ENCODE results near the gene CDYL2.

DNA sequence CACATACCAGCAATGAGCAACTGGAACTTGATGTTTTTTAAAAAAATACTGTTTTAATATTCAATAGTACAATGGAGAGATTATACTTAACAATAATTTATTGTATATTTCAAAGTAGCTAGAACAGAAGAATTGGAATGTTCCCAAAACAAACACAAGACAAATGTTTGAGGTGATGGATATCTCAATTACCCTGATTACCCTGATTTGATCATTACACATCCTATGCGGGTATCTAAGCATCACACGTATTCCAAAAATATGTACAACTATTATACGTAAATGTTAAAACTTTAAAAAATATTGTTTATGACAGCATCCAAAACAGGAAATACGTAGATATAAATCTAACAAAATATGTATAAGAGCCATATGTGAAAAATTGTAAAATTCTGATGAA, 166.8 kb downstream of the CDYL2 start:
- TF ChIP-seq, protein P1, sequence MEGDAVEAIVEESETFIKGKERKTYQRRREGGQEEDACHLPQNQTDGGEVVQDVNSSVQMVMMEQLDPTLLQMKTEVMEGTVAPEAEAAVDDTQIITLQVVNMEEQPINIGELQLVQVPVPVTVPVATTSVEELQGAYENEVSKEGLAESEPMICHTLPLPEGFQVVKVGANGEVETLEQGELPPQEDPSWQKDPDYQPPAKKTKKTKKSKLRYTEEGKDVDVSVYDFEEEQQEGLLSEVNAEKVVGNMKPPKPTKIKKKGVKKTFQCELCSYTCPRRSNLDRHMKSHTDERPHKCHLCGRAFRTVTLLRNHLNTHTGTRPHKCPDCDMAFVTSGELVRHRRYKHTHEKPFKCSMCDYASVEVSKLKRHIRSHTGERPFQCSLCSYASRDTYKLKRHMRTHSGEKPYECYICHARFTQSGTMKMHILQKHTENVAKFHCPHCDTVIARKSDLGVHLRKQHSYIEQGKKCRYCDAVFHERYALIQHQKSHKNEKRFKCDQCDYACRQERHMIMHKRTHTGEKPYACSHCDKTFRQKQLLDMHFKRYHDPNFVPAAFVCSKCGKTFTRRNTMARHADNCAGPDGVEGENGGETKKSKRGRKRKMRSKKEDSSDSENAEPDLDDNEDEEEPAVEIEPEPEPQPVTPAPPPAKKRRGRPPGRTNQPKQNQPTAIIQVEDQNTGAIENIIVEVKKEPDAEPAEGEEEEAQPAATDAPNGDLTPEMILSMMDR (IDR thresholded peaks at IDR 0.05), result no peak
- no peak for TF ChIP-seq POLR2A (IDR thresholded peaks at IDR 0.05)

Measured in Peyer's patch (tissue), 4 donors.